ENCODE results near the gene ALDH2. TPM values are rescaled to one million over a fixed set of nuclear protein-coding genes. Genes with fewer than 3 reads are reported as not detected.

Gene ALDH2
- total and polyA plus RNA-seq, 9 of the 15 experiments (the other 6 are each of a cell fraction or from before 2014, with no cell fraction given): 1.9 to 22.5 (median 12.2) TPM

DNA sequence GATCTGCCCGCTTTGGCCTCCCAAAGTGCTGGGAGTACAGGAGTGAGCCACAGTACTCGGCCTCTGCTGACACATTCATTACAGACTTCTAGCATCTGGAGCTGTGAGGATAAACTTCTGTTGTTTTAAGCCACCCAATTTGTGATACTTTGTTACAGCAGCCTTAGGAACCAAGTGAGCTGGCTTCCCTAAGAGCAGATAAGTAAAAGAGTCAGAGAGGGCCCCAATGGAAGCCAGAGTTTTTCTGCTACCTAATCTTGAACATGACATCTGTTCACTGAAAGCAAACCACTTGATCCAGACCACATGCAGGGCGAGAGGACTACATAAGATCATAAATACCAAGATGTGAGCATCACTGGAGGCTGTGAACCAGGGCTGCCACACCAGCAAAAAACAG lies 71.6 kb downstream of the ALDH2 start (continued):
- TF ChIP-seq CLOCK (CRISPR knock-in tag; IDR thresholded peaks at IDR 0.05; ENCODE audit: borderline replicate concordance) (no peak), SPI1 (IDR thresholded peaks at IDR 0.05; ENCODE audit: borderline replicate concordance, low read depth, low read length) (no peak), CBFA2T2 (conservative IDR thresholded peaks at IDR 0.05) (peak; percentile 83)

- H3K4me3 ChIP-seq: peak overlapping the region; percentile 85
- no peaks in the 10 kb centered on the region for H3K9me1 ChIP-seq (ENCODE audit: control insufficient read depth, insufficient read depth, low read length)
- peaks cover 68% of the 10 kb centered on the region for H3K79me2 ChIP-seq (ENCODE audit: control insufficient read depth, insufficient read depth, low read length)
- no peaks in the 10 kb centered on the region for H3K27me3 ChIP-seq (ENCODE audit: control insufficient read depth in 2 of 2, insufficient read depth in 2 of 2, low read length in 2 of 2)
- H3K4me2 ChIP-seq (ENCODE audit: insufficient read depth, low read length): peak overlapping the region; percentile 98
- peak overlapping the region; percentile 88 for H2AFZ ChIP-seq (ENCODE audit: low read depth, low read length)
- BruUV-seq (replicated peaks): no TSS peak
- FAIRE-seq (no peak), DNase-seq (ENCODE audit: extremely low read depth in 1 of 4, low spot score in 3 of 4) (peak in 2 of 4 experiments; percentile 42 to 70), ATAC-seq (peak; percentile 18; the same call in 2 of the 3 replicates)
- CTCF ChIA-PET (ENCODE audit: low intra/inter-chr PET ratio): no interaction called here
- H4K20me1 ChIP-seq (replicated peaks; ENCODE audit: control insufficient read depth, insufficient read depth, low read length): 0 out of 2 replicates have a peak, but pooled peaks cover 4% of the 10 kb centered on the region
- in situ Hi-C loops (cut with MboI) (no loop called here), intact Hi-C loops (cut with micrococcal nuclease) (loop anchor here (2.0 to 10.0 kb wide), 3 partner anchors 66 to 564 kb away; partner anchors contain the start of genes ERP29, RPL6 and TMEM116)
- peak overlapping the region; percentile 94 to 98 for H3K9ac ChIP-seq (ENCODE audit: insufficient read depth in 1 of 2, low read depth in 2 of 2, low read length in 2 of 2)
- H3K36me3 ChIP-seq (ENCODE audit: control insufficient read depth, insufficient read depth, low read length): peaks cover 37% of the 10 kb centered on the region
- H3K27ac ChIP-seq (ENCODE audit: extremely low read depth, low read depth, low read length): peak overlapping the region; percentile 98
- peaks cover 19 to 33% of the 10 kb centered on the region in 2 experiments; a peak in 4 of 5 replicates for H3K4me1 ChIP-seq (replicated peaks in 1 of 2; ENCODE audit: control insufficient read depth in 2 of 2, insufficient read depth in 2 of 2, low read length in 2 of 2)
- no peaks in the 10 kb centered on the region for H3K9me3 ChIP-seq (replicated peaks; ENCODE audit: control insufficient read depth, insufficient read depth, low read depth, low read length)
- POLR2A ChIA-PET: interaction anchor here (0.7 to 2.1 kb wide), 5 partner anchors 12 to 173 kb away, joined by 3 to 12 read pairs (median 4); partner anchors contain the start of genes ACAD10, BRAP, ERP29 and TMEM116
- 0% methylated on average over 11 of the region's 11 CpGs for WGBS (ENCODE audit: insufficient coverage, low coverage, missing lambda C conversion rate)
- TF ChIP-seq CEBPB (tag; IDR thresholded peaks at IDR 0.05) (peak; percentile 42), PREB (CRISPR knock-in tag; IDR thresholded peaks at IDR 0.05) (no peak), ADNP (tag; IDR thresholded peaks at IDR 0.05) (peak; percentile 99), ZNF507 (tag; conservative IDR thresholded peaks at IDR 0.05) (no peak), SMARCE1 (IDR thresholded peaks at IDR 0.05) (peak; percentile 22; the same call in 1 of the 2 replicates), ZFP36 (IDR thresholded peaks at IDR 0.05; ENCODE audit: low read depth, low read length, partially characterized antibody) (no peak), KLF1 (tag; IDR thresholded peaks at IDR 0.05) (no peak), ZNF77 (CRISPR knock-in tag; IDR thresholded peaks at IDR 0.05) (no peak), RB1 (IDR thresholded peaks at IDR 0.05; ENCODE audit: low read depth) (no peak), SMARCA4 (IDR thresholded peaks at IDR 0.05) (0 out of 2 replicates have a peak, but pooled peaks have one; percentile 28), MTA2 (IDR thresholded peaks at IDR 0.05; ENCODE audit: low read depth) (0 out of 2 replicates have a peak, but pooled peaks have one; percentile 4), ZNF644 (tag; IDR thresholded peaks at IDR 0.05; ENCODE audit: low read depth) (no peak), TCF7 (IDR thresholded peaks at IDR 0.05; ENCODE audit: borderline replicate concordance) (no peak), CXXC5 (CRISPR knock-in tag; IDR thresholded peaks at IDR 0.05) (peak; percentile 36; the same call in 1 of the 2 replicates), ZNF586 (CRISPR knock-in tag; conservative IDR thresholded peaks at IDR 0.05) (no peak), MCM5 (IDR thresholded peaks at IDR 0.05; ENCODE audit: low read depth) (no peak)
- TF ChIP-seq, protein P1, sequence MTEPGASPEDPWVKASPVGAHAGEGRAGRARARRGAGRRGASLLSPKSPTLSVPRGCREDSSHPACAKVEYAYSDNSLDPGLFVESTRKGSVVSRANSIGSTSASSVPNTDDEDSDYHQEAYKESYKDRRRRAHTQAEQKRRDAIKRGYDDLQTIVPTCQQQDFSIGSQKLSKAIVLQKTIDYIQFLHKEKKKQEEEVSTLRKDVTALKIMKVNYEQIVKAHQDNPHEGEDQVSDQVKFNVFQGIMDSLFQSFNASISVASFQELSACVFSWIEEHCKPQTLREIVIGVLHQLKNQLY (CRISPR knock-in tag; conservative IDR thresholded peaks at IDR 0.05): no peak
Observed at GRCh38 chr12:111840807-111841206, 74.1 kb downstream of the ALDH2 start.

All from K562 (cell line).